Measurements from ENCODE around the gene NUMA1. TPM values are rescaled to one million over a fixed set of nuclear protein-coding genes. Genes with fewer than 3 reads are reported as not detected.

Gene NUMA1
- total RNA-seq, 1 donor from 2014 or later: 200 TPM

DNA sequence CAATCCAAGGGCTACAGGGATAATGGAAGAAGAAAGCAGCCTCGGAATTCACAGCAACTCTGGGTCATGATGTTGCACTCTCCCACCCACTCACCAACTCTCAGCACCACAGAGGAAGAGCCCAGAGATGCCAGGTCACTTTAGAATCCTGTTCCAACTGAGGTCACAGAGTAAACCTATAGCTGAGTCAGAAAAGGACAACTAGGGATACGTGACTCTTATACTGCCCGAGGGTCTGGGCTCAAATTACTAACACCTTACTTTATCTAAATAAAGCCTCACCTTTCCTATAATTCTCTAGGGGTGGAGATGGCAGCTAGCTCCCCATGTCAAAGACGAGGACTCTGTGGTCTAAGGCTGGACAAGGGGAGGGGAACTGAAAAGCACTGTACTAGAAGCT, 57.0 kb downstream of the NUMA1 start:
- no peak for DNase-seq (ENCODE audit: extremely low read depth, low read depth, low spot score)

GRCh38 chr11:72018171-72018570, 62.2 kb downstream of the NUMA1 start:
- DNase-seq (ENCODE audit: extremely low read depth, low read depth, low spot score): no peak

- DNase-seq (ENCODE audit: extremely low read depth, low read depth, low spot score): no peak
Observed at GRCh38 chr11:72015511-72016061, 64.8 kb downstream of the NUMA1 start.

DNA sequence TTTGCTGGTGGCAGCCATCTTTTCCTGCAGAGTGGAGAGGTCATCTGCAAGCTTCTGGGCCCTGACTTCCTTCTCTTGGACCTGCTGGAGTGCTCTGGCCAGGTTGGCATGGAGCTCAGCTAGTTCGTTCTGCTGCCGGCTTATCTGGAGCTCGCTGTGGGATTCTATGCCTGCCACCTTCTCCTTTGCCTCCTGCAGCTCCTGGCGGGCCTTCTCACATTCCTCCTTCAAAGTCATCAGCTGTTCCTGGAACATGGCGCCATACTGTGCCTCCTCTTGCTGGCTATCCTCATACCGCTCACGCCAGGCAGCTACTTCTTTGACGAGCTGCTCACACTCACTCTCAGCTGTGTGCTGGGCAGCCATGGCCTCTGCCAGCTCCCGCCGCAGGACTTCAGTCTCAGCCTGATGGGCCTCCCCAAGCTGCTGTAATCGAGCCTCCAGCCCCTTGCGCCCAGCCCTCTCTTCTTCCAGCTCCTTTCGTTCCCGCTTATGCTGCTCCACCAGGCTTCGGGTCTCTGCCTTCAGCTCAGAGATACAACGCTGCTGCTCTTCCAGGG, 65.5 kb downstream of the NUMA1 start:
- no peak for DNase-seq (ENCODE audit: extremely low read depth, low read depth, low spot score)

DNA sequence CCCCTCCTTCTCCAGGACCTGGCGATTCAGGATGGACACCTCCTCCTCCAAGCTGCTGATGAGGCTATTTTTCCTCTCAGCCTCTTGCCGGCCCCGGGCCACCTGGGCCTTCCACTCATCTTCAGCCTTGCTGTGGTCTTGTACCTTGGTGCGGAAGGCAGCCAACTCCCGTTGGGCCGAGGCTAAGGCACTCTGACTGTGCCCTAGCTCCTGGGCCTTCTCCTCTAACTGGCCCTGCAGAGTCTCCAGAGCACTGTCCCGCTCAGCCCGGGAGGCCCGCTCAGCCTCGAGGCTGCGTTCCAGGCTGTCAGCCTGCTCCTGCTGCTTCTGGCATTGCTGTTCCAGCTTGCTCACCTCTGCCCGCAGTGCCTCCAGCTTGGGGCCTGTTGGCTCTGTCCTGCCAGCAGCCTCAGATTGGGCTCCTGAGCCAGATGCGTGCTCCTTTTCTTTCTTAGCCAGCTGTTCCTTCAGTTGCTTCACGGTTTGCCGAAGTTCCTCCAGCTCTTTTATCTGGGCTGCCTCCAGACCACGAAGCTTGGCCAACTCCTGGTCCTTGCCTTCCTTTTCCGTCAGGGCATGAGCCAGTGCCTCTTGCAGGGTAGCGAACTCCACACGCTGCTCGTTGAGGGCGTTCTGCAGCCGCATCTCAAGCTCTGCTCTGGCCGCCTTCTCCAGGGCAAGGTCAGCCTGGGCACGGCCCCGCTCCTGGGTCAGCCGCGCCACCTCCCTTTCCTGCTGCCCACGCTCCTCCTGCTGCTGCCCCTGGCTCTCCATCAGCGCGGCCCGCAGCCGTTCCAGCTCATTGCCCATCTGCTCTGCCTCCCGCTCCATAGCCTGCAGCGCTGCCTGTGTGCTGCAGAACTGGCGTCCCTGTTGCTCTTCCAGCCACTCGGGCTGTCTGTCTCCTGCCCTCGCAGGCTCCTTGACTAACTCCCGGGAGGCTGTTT, 66.3 kb downstream of the NUMA1 start:
- no peak for DNase-seq (ENCODE audit: extremely low read depth, low read depth, low spot score)

DNA sequence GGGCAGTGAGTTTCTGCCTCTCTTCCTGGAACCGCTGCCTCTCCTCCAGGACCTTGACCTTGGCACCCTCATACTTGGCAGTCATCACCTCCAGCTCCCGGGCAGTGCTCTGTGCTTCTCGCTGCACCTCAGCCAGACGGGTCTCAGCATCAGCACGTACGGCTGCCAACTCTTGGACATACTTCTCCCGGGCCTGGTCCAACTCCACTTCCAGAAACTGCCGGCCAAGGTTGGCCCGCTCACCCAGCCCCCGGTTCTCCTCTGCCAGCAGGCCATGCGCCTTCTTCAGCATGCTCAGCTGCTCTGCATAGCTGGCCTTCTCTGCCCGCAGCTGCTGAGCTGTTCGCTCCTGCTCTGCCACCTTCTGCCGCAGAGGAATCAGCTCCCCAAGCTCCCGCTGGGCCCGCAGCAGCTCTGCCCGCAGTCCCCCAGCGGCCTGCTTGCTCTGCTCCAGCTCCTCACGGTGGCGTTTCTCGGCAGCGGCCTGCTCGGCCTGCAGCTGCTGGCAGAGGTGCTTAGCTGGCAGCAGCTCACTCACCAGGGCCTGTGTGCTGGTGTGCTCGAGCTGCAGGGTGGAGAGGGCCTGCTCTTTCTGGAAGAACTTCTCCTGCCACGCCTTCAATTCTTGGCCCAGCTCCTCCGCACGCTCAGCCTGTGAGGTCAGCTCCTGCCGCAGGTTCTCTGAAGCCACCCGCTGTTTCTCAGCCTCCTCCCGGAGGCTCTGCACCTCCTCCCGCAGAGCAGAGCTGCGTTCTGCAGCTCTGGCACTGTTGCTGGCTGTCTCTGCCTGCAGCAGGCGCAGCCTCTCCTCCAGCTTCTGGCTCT, 67.2 kb downstream of the NUMA1 start:
- DNase-seq (ENCODE audit: extremely low read depth, low read depth, low spot score): no peak

GRCh38 chr11:72012091-72012630, 68.2 kb downstream of the NUMA1 start:
- DNase-seq (ENCODE audit: extremely low read depth, low read depth, low spot score): no peak

GRCh38 chr11:72010529-72011233, 69.7 kb downstream of the NUMA1 start:
- DNase-seq (ENCODE audit: extremely low read depth, low read depth, low spot score): no peak

DNA sequence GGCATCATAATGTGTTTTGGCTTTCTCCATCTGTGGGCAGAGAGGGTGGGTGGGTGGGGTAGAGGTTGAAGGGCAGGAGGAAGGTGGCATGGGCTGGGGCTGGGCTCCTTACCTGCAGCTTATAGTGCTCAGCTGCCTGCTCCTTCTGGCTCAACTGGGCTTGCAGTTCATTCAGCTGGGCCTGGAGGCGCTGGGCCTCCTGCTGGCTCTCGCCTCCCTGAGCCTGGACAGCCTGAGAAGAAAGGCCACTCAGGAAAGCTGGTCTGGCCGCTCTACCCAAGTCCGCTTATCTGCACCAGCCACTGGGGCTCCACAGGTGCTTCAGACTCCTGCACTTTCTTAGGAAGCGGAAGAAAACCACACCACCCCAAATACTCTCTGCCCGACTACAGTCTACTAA, 71.2 kb downstream of the NUMA1 start:
- DNase-seq (ENCODE audit: extremely low read depth, low read depth, low spot score): no peak

DNA sequence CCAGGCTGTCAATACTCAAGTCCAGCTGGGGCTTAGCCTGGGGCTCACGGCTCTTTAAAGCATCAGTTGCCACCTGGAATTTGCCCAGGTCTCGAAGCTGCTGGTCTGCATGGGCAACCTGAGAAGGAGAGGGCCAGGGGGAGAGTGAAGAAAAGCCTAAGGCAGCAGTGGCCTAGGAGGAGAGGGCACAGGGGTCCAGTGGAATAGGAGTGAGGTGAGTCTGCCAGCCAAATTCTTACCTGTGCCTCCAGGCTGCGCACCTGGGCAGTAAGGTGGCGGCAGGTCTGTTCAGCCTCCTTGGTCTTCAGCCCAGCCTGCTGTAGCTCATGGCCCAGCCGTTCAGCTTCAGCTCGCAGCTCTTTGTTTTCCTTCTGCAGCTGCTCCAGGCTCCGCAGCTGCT, 71.6 kb downstream of the NUMA1 start:
- DNase-seq (ENCODE audit: extremely low read depth, low read depth, low spot score): no peak

- no peak for DNase-seq (ENCODE audit: extremely low read depth, low read depth, low spot score)
Observed at GRCh38 chr11:72007587-72007986, 72.8 kb downstream of the NUMA1 start.

- no peak for DNase-seq (ENCODE audit: extremely low read depth, low read depth, low spot score)
Observed at GRCh38 chr11:72007089-72007476, 73.3 kb downstream of the NUMA1 start.

- no peak for DNase-seq (ENCODE audit: extremely low read depth, low read depth, low spot score)
Observed at GRCh38 chr11:72006309-72007088, 73.8 kb downstream of the NUMA1 start.

GRCh38 chr11:72005347-72006260, 74.7 kb downstream of the NUMA1 start:
- no peak for DNase-seq (ENCODE audit: extremely low read depth, low read depth, low spot score)

DNA sequence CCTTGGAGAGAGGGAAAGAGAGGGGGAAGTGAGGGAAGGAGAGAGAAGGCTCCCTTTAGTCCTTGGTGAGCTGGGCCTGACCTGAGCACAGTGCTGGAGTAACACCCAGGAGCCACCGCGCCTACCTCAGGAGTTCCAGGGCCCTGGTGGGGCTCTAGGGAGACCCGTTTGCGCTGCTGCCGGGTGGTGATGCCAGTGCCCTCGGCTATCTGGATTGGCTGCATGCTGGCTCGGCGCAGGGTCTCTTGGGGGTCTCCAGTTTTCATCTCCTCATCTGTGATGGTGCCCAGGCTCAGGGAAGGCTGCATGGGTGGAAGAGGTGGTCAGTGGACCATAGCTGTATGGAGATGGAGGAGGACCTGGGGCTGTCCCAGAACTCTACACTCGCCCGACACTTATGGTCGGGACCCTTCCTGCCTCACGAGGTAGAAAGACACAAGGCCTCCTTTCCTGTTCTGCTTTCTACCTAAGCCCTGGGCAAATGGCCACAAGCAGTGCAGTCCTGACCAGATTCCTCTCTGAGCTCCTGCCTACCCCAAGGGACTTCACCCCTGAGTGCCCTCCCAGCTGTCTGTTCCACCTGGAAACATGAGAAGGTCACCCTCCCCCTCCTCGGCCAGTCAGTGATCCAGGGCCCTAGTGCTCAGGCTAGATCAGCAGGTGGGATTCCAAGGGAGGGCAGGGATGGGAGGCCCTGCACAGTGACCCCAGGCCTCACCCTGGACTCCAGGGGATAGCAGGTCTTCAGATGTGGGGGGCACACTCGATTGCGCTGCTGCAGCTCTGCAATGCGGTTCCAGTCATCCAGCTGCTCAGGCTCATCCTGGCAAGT, 75.6 kb downstream of the NUMA1 start:
- no peak for DNase-seq (ENCODE audit: extremely low read depth, low read depth, low spot score)

- no peak for DNase-seq (ENCODE audit: extremely low read depth, low read depth, low spot score)
Observed at GRCh38 chr11:72003776-72004171, 76.6 kb downstream of the NUMA1 start.
